ENCODE measurements around the gene BTBD3.

- TF ChIP-seq EZH2 (IDR thresholded peaks at IDR 0.05; ENCODE audit: low read length, missing control alignments): no peak
- TF ChIP-seq, protein P1, sequence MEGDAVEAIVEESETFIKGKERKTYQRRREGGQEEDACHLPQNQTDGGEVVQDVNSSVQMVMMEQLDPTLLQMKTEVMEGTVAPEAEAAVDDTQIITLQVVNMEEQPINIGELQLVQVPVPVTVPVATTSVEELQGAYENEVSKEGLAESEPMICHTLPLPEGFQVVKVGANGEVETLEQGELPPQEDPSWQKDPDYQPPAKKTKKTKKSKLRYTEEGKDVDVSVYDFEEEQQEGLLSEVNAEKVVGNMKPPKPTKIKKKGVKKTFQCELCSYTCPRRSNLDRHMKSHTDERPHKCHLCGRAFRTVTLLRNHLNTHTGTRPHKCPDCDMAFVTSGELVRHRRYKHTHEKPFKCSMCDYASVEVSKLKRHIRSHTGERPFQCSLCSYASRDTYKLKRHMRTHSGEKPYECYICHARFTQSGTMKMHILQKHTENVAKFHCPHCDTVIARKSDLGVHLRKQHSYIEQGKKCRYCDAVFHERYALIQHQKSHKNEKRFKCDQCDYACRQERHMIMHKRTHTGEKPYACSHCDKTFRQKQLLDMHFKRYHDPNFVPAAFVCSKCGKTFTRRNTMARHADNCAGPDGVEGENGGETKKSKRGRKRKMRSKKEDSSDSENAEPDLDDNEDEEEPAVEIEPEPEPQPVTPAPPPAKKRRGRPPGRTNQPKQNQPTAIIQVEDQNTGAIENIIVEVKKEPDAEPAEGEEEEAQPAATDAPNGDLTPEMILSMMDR (conservative IDR thresholded peaks at IDR 0.05 in 1 of 2, IDR thresholded peaks at IDR 0.05 in 1 of 2; ENCODE audit: low read depth in 1 of 2, low read length in 2 of 2): no peak
Observed at GRCh38 chr20:11918391-11918845, 725 bp downstream of the BTBD3 start.

Data from fibroblast of lung (primary cell).